GM21737 (cell line): ENCODE results near the gene NXPH3.

Experiments
- ATAC-seq: cut with Tn5 transposase; IDR thresholded peaks from one replicate; pipeline ENCODE4 v1.9.1; 2021; ENCODE audit warnings: mild to moderate bottlenecking, moderate library complexity; ENCODE audit not compliant: unreplicated experiment

Gene NXPH3

DNA sequence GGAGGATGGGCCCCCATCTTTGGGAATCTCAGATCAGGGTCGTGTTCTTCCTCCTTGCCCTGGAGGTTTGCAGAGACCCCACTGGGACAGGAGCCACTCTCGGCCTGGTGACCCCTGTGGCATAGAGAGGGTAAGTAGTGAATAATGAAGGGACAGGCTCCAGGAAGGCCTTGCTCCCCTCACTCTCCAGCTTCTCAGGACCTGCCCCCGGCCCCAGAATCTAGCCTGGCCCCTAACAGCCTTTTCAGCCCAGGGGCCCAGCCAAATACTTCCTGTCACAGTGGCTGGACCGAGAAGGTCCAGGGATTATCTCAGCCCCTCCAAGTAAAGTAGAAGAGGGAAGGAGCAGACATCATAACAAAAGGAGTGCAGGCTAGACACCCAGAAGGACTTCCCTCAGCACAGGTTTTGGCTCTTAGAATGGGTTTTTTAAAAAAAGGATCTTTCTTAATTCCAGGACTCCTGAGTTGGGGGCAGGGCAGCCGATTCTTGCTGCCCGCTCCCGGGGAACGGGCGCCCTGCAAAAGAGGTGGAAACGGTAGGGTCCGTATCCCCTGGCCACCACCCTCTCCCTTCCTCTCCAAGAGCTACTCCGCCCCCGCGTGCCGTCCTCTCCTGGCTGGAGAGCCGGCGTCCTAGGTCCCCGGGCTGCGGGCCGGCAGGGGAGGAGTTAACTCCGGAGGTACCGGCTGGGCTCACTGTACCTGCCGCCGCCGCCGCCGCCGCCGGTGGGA, 559 bp upstream of the NXPH3 start:
- no peak for ATAC-seq

DNA sequence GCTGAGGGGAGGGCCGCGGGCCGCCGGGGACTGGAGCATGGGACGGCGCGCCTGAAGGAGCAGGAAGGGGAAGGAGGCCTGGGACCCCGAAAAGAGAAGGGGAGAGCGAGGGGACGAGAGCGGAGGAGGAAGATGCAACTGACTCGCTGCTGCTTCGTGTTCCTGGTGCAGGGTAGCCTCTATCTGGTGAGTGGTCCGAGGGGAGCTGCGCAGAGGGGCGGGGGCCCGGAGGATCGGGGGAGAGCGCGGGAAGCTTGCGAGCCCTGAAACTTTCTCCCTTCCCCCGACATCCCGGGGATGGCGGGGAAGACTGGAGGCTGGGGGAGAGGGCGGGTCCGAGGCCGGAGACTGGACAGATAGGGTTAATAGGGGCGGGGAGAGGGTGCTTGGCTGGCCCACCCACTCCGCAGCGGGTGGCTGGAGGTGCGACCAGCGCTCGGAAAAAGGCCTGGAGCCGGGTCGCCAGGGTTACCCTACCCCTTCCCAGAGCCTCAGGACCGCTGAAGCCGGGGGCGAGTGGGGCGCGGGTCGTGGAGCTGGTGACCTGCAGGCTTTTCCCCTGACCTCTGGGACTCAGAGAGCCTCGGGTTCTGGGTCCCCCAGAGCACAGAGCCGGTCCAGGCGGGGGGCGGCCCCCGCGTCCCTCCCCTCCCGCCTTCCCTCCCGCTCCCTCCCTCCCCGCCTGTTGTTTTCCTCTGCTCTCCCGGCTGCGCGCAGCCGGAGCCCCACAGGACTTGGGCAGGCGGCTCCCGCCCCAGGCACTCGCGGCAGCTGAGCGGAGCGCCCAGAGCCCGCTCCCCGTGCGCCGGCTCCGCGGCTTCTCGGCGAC, 631 bp downstream of the NXPH3 start:
- no peak for ATAC-seq

DNA sequence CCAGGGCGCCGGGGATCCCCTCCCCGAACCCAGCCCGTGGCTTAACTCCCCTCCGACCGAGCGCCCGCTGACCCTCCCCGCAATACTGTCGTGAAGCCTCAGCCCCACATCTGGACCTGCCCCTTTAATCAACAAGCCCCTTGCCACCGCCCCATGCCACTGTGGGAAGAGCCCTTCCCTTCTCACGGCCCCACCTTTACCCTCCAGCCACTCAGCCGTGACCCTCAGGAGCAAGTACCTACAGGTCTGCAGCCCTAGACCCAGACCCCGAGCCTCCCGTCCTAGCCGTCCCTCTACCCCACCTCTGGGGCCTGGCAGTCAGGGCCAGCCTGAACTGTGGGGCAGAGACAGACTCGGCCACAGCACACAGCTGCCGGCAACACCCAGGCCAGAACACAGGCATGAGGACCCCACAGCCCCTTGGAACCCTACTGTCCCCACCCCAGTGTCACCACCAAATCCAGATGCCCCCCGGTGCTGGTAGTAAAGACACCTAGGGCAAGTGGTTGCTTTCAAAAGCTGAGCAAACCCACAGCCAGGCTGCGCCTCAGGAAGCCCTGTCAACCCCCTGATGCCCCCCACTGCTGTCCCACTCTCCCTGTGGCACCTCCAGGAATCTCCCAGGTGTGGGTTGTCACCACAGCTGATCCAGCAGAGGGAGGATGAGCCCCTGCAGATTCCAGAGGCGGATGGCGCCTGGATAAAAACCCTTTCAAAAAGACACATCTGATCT, 1.4 kb downstream of the NXPH3 start:
- ATAC-seq = no peak

DNA sequence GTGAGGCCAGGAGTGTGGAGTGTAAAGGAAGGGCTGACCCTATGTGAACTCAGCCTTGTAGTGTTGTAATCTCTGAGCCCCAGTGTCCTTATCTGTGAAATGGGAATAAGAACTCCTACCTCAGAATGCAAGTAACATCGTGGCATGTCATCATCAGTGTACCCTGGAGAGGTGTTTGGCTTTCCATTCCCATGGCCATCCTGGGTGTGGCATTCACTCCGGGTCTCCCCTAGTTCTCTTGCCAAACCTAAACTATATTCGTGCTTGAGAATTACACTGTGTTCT, 1.9 kb downstream of the NXPH3 start:
- no peak for ATAC-seq

DNA sequence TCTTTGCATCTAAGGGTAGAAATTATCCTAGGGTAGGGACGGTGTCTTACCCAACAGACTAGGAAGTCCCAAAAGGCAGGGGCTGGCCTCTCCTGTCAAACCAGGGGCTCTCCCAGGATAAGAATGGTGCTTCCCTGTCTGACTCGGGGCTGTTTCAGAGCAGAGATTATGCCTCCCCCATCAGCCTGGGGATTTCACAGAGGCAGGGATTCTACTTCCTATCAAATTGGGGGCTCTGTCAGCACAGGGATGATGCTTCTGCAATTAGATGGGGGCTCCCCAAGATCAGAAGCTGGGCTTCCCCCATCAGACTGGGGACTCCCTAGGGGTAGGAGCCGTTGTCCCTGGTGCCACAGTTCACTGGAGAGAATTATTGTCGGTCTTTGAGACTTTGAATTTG, 2.3 kb downstream of the NXPH3 start:
- no peak for ATAC-seq

DNA sequence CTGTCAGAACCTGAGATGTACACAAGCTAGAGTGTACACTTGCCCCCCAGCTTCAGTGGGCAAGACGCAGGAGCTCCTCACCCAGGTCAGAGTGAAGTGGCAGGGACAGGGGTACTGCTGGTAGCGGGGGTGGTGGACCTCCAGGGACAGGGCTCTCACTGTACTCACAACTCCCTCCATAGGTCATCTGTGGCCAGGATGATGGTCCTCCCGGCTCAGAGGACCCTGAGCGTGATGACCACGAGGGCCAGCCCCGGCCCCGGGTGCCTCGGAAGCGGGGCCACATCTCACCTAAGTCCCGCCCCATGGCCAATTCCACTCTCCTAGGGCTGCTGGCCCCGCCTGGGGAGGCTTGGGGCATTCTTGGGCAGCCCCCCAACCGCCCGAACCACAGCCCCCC, 2.7 kb downstream of the NXPH3 start:
- no peak for ATAC-seq

DNA sequence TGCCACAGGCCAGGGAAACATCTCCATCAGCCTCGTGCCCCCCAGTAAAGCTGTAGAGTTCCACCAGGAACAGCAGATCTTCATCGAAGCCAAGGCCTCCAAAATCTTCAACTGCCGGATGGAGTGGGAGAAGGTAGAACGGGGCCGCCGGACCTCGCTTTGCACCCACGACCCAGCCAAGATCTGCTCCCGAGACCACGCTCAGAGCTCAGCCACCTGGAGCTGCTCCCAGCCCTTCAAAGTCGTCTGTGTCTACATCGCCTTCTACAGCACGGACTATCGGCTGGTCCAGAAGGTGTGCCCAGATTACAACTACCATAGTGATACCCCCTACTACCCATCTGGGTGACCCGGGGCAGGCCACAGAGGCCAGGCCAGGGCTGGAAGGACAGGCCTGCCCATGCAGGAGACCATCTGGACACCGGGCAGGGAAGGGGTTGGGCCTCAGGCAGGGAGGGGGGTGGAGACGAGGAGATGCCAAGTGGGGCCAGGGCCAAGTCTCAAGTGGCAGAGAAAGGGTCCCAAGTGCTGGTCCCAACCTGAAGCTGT, 3.4 kb downstream of the NXPH3 start:
- ATAC-seq = no peak

DNA sequence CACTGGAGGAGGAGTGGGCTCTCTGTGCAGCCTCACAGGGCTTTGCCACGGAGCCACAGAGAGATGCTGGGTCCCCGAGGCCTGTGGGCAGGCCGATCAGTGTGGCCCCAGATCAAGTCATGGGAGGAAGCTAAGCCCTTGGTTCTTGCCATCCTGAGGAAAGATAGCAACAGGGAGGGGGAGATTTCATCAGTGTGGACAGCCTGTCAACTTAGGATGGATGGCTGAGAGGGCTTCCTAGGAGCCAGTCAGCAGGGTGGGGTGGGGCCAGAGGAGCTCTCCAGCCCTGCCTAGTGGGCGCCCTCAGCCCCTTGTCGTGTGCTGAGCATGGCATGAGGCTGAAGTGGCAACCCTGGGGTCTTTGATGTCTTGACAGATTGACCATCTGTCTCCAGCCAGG, 3.9 kb downstream of the NXPH3 start:
- ATAC-seq = no peak

DNA sequence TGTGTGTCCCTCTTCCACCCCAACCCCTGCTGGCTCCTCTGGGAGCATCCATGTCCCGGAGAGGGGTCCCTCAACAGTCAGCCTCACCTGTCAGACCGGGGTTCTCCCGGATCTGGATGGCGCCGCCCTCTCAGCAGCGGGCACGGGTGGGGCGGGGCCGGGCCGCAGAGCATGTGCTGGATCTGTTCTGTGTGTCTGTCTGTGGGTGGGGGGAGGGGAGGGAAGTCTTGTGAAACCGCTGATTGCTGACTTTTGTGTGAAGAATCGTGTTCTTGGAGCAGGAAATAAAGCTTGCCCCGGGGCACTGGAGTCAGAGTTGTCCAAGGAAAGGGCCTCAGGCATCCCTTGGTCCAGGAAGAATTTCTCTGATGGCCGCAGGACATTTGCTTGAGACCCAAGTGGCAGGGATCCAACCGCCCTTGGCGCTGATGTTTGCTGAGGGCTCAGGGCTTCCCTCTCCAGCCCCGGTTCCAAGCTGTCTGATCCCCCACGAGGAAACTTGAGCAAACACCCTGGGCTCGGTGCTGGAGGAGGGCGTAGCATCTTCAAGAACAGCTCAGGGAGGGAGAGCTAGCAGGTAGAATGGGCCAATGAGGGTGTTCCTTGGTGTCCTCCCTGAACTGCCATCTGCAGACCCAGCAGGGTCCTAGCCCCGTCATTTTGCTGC, 4.5 kb downstream of the NXPH3 start:
- no peak for ATAC-seq

DNA sequence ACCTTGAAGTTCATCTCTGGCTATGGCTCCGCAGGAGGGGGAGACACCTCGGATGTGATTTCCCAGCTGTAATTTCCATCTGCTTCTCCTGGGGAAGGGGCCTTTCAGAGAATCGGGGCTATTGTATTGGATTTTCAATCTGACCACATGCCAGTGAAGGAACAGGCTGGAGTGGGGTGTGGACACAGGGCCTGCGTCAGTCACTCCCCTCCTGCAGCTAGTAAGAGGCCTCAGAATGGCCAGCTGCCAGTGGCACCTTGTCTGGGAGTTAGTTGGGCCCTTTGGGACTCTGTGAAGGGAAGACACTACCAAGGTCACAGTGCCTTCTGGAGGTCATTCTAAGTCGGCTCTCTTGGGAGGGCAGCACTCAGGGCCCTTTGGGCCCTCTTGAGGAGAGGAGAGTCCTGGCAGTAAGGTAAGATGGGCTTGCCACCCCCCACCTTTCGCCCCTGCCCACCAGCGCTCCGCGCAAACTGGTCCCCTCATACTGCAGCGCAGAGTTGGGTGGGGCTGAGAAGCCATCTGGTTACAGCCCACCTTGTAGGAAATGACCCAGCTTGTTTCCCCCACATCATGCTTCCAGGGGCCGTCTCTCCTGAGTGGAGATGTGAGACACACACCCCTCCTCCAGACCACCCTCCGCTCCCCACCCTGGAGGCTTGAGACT, 5.4 kb downstream of the NXPH3 start:
- no peak for ATAC-seq

DNA sequence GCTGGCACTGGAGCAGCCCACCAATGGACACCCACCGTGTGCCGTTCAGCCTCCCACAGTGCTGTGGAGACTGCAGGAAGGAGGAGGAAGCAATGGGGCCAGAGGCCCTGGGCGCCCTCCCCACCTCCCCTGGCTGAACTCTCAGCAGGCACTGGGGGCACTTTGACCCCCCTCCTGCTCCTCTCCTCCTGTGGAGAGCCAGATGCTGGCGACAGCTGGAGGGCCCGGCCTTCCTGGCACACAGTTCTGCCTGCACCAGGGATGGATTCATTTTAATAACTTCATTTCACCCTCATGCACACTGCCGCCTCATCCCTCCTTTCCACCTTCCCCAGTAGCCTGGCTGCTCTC, 6.0 kb downstream of the NXPH3 start:
- ATAC-seq = no peak

DNA sequence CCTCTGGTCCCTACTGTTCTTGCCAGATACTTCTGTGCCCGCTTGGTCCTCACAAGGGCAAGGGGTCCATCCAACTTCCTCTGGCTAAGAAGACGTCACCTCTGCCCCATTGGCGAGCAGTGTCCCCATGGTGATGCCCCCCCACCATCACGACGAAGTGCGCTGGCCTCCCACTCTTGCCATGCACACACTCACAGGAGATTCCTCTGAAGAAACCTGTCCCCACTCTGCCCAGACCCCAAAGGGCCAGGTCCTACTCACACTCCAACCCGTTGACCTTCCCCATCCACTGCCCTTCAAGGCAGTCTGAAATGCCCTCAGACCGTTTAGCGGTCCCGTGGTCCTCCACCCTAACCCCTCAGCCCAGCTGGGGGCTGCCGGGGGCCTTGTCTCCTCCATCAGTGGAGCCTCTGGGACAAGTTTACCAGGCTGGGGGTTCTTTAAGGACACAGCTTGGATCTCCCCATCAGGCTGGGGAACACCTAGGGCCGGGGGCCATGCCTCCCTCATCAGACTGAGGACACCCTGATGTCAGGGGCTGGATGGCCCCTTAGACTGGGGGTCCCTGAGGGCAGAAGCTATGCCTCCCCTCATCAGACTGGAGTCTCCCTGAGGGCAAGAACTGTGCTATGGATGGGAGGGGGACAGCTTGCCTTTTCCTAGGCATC, 6.5 kb downstream of the NXPH3 start:
- no peak for ATAC-seq

DNA sequence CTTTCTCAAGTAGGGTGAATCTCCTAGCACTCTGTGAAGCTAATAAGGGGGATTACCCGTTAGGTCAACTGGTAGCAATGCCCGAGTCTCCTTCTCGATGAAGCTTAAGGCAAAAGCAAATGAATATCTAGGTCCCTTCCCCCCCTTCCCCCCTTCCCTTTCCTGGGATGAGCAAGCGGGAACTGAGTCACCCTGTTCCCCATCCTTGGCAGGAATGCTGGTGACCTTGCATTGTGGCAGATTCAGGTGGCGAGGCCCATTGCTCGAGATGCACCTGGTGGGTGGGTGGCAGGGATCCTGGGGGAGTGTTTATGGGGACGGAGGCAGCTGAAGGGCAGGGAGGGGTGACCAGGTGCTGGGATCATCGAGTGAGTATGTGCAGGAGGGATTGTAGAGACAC, 7.1 kb downstream of the NXPH3 start:
- ATAC-seq = no peak

DNA sequence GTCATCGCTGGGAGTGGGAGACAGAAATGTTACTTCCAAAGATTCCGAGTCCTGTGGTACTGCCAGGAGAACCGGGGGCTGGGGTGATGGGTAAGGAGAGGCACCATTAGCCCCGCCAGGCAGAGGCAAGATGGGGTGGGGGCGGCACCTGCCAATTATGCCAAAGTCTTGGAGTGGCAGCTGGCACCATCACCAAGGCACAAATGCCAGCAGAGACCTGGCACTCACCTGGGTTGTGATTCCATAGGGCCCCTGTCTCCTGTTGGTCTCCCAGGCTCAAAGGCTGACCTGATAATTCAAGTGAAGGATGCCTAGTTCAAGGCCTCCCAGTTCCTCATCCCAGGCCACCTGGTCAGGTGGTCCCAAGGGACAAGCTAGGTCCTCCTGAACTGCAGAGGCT, 7.6 kb downstream of the NXPH3 start:
- no peak for ATAC-seq

DNA sequence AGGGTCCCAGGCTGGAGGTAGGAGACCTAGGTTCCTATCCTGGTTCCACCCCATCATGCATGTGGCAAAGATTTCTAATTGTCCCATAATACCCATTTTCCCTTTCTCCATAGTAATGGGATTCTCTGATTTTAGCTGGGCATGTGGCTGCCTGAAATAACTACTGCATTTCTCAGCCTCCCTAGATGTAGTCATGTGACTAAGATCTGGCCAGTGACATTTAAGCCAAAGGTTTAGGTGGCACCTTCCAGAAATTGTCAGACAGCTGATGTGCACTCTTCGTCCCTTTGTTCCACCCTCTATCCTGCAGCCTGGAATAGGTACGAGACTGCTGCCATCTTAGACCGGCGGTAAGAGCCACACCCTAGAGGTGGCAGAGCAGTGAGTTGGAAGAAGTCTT, 8.2 kb downstream of the NXPH3 start:
- ATAC-seq = no peak

DNA sequence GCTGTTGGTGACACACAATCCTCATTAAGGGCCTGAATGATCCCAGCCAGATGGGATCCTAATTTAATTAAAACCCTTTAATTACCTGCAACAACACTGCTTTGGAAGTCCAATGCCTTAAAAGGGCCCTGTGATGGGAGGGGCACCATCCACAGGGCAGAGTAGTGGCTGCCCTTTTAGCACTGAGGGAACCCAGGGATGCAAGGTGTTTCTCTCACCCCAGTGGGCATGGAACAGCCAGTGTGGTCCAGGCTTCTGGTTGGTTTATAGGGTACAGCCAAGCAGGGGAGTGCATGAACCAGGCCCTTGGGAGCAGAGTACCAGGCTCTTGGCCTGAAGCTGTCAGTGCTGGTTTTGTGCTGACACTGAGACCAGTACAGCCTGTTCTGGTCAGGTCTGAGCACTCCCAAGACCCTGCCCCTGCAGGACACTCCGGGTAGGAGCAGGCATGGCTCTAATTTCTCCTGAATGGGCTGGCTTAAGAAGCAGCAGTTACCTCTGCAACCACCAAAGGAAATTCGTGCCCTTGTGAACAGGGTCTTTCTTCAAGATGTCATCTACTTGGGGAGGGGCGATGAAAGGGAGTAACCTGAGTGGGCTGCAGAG, 9.9 kb downstream of the NXPH3 start:
- ATAC-seq = no peak

DNA sequence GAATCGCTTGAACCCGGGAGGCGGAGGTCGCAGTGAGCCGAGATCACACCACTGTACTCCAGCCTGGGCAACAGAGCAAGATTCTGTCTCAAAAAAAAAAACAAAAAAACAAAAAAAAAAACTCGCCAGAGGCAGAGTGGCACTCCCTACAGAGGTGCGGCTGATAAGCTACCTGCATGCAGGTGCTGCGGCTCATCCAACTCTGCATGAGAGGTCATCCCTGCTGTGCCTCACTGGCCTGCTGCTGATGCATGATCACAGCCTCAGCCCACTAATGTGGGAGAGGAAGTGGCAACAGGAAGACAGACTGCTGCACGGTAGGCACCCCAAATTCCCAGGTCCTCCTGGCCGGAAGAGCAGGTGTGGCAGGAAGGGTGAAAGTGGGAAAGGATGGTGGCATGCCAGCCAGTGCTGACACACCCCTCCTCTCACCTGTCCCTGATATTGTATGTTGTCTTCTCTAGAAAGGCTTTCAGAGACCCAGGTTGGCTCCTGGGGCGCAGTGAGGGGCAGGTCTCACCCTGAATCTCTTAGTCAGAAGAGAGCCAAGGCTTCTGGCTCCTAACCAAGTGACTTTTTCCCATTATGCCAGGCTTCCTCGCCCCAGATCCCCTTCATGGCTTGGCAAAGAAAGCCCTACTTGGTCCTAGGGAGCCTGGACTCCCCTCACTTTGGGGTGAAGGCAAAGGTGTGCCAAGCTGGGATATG, 11.8 kb downstream of the NXPH3 start:
- no peak for ATAC-seq

DNA sequence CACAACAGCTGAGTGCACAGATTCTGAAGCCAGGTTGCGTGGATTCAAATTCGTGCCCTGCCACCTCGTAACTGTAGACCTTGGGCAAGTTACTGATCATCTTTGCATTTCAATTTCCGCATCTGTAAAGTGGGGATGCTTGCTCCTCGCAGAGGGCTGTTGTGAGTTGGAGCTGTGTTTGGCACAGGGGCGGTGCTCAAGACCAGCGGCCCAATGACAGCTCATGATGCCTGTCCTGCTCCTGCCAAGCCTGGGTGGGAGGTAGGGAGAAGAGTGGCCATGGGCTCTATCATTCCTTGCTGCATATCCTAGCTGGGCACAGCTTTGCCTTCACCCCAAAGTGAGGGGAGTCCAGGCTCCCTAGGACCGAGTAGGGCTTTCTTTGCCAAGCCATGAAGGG, 12.6 kb downstream of the NXPH3 start:
- ATAC-seq = no peak
